Diencephalon (tissue), 1 donor: Measurements from ENCODE around the gene TUBB1. TPM values are rescaled to one million over a fixed set of nuclear protein-coding genes. Genes with fewer than 3 reads are reported as not detected.

Experiments used
- total RNA-seq: library from RNA; depleted of rRNA; stranded (reverse); fragments of >200 nt; gene quantifications from one replicate; pipeline ENCODE4 v1.2.3, GENCODE V29; 2014

The TUBB1 gene
- 0.92 TPM for total RNA-seq

DNA sequence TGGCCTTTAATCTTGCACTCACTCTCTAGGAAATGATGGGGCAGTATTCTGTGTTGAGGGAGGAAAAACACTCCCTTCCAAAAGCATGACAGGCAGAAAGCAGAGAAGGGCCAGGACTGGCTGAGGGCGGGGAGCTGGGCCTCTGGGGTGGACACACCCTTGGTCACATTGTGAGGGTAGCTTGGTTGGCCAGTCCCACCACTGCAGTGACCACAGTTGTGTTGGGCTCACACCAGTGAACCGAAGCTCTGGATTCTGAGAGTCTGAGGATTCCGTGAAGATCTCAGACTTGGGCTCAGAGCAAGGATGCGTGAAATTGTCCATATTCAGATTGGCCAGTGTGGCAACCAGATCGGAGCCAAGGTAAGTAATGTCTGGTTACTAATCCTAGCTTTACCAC, at the start of gene TUBB1:
Gene TUBB1 (plus strand): TSS at position 213 of the 400 bp plus-strand sequence. CDS start 94 bp downstream, at position 307.

DNA sequence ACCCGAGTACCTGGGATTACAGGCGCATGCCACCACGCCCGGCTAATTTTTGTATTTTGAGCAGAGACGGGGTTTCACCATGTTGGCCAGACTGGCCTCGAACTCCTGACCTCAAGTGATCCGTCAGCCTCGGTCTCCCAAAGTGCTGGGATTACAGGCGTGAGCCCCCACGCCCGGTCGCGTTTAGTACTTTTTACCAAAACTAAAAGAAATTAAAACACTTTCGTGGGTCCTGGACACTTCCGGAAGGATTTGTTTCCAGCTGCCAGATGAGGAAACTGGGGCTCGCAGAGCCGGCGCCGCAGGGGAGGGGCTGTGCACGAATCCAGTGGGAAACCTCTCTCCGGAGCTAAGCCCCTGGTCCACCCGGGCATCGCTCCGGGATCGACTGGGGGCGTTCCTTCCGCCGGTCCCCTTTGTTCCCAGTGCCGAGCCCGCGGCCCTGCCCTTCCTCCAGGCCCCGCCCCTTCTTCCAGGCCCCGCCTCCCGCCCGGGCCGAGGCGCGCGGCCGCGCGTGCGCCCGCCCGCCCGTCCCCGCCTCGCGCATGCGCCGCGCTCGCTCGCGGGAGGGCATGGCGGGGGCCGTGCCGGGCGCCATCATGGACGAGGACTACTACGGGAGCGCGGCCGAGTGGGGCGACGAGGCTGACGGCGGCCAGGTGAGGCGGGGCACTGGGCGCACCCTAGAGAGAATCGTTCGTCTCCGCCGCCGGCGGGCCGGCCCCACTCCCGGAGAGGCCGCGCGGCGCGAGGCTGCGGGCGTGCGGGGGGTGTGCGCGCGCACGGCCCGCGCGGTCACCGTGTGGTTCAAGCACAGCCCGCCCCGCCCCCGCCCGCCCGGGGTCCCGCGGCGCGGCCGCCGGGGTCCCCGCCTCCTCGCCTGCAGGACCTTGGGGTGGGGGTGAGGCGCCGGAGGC, 38.3 kb upstream of the TUBB1 start, which contains the start of gene NELFCD:
Gene NELFCD (plus strand): TSS at position 546 of the 917 bp plus-strand sequence. CDS start 54 bp downstream, at position 600.

DNA sequence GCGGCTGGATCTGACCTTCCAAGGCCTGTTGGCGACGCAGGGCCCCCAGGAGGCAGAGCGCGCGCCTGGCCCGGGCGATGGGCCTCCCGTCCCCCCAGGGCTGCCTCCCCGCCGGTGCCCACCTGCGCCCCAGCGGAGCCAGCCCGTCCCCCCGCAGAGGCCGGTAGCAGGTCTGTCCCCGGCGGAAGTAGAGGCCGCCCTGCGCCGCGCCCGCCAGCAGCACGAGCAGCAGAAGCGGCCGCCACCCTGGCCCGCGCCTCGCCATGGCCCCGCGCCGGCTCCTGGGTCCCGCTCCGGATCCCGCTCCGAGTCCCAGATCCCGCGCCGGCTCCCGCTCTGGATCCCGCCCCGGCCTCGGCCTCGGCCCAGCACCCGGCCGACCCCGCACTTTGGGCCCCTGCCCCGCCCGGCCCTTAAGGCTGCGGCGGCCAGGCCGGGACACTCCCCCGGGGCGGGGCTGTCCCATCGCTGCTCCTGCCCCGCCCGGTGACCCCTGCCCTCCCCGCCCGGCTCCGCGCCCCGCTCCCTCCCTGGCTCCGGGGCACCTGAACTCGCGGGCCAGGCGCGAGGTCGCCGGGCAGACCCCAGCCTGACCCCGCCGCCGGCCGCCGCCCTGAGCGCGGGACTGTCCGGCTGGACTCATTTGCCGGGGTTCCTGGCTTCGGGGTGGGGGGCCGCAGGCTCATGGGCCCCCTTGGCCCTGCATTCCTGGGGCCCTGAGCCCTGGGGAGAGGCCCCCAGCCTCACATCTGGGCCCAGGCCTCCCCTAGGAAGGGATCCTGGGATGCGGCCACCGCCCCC, 12.2 kb upstream of the TUBB1 start, which contains the start of gene CTSZ:
Gene CTSZ (minus strand): TSS at position 391 of the 801 bp plus-strand sequence. CDS start 126 bp downstream, at position 265.

DNA sequence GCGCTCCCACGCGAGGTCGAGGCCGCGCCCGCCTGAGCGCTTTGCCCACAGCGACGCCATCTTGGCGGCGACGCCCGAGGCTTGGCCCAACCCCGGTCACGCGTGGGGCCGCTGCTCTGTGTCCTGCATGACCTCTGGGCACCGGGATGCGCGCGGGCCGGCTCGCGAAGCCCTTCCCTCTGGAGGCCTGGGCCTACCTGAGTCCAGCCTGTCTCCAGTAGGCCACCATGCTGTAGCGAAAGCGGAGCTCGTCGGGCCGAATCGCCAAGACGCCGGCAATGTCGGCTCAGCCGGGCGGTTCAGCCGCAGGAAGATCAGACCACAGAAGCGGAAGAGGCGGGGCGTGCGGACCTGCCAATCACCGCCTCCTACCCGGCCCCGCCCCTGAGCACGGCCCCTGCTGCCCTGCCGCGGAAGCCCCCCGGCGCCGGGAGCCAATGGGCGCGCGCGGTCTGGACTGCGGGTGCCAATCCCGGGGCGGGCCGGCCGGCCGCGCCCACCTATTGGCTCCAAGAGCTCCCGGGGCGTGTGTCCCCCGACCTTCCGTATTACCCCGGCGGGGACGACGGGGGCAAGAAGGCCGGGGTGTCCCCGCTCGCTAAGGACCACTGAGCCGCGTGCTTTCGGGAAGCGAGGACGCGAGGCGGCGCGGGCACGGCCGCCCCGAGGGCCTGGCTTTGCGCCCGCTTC, 12.9 kb downstream of the TUBB1 start, which contains the start of gene ATP5F1E:
Gene ATP5F1E (minus strand): TSS at position 313 of the 690 bp plus-strand sequence. CDS start 84 bp downstream, at position 229.

DNA sequence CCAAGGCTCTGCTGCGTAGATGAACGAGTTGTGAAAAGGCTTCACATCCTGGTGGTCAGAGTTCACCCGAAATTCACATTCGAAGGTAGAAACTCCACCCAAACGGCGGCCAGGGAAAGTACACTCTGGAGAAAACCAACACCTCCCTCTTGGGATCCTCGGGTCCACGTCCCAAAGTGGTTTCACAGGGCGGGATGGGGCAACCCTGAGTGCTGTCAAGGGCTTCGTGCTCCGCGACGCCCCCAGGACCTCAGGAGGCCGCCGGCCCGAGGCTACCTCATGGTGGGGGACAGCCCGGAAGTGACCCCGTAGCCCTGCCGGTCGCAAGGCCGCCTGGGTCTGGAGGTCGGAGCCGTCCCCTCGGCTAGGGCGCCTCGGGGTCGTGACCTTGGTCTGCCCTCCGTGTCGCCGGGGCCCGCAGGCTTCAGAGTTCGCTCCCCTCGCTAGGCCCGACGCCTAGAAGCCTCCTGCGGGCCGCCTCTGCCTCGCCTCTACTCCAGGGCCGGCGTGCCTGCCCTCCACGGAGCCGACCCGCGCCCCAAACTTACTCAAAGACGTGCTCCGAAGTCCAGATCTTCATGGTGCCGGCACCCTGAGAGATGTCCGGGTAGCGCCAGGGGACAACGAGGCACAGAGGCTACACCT, 23.0 kb downstream of the TUBB1 start, which contains the start of gene PRELID3B:
Gene PRELID3B (minus strand): TSS at position 636 of the 645 bp plus-strand sequence. CDS start 56 bp downstream, at position 580.

Other genes with a start within 250 kb of the TUBB1 start
- gene GNAS-AS1, start 168.5 kb upstream of the TUBB1 start, total RNA-seq, result 1.2 TPM
- 786 TPM for gene GNAS, start 166.7 kb upstream of the TUBB1 start, total RNA-seq
- gene NELFCD, start 38.2 kb upstream of the TUBB1 start, total RNA-seq, result 50.7 TPM
- gene CTSZ, start 12.2 kb upstream of the TUBB1 start, total RNA-seq, result 18.7 TPM
- 48.2 TPM for gene ATP5F1E, start 12.9 kb downstream of the TUBB1 start, total RNA-seq
- 78.4 TPM for gene PRELID3B, start 23.4 kb downstream of the TUBB1 start, total RNA-seq
- 0.23 TPM for gene ZNF831, start 144.4 kb downstream of the TUBB1 start, total RNA-seq